GM21526 (cell line): ENCODE data around the gene GPR146.
A peak's percentile ranks its signal among the peaks of the same experiment; 100 is the strongest.

Experiments
- ATAC-seq: cut with Tn5 transposase; IDR thresholded peaks from one replicate; pipeline ENCODE4 v1.9.1; 2021; ENCODE audit warnings: moderate library complexity; ENCODE audit not compliant: unreplicated experiment, low FRiP score

The GPR146 gene

GRCh38 chr7:1011297-1012003 lies 32.9 kb upstream of the GPR146 start:
- ATAC-seq = no peak

GRCh38 chr7:1012004-1012715 lies 32.2 kb upstream of the GPR146 start:
- ATAC-seq = no peak

DNA sequence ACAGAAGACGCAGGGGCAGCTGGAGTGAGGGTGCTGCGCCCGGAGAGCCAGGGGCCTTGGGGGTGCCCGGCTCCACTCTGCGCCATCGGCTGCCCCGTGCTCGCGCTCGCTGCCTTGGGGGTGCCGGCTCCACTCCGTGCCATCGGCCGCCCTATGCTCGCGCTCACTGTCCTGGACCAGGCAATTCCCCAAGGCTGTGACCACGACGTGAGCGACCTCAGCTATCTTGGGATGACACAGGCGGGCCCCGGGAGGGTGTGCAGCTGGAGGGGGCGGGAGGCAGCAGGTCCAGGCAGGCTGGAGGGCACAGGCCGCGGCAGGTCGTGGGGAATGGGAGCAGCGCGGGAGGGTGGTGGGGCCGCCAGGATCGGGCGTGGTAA lies 31.6 kb upstream of the GPR146 start:
- no peak for ATAC-seq

GRCh38 chr7:1013581-1013980 lies 30.8 kb upstream of the GPR146 start:
- no peak for ATAC-seq

DNA sequence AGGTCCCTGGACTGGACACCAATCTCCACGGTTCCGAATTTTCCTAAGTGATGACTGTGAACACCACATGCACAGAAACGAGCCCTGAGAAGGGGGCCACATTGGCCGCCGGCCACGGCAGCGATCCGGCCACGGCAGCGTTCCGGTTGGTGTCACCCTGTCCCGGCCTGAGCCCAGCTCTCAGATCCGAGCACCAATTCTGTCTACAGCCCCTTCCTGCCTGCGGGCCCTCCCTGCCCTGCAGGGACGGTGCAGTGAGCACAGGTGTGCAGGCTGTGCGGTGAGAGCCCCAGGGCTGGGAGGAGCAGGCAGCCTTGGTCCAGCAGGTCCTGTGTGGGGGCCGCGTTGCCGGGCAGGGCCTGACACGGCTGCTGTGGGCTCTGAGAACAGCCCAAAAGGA lies 29.7 kb upstream of the GPR146 start:
- no peak for ATAC-seq

- no peak for ATAC-seq
Measured at GRCh38 chr7:1015196-1016121, 28.9 kb upstream of the GPR146 start.

DNA sequence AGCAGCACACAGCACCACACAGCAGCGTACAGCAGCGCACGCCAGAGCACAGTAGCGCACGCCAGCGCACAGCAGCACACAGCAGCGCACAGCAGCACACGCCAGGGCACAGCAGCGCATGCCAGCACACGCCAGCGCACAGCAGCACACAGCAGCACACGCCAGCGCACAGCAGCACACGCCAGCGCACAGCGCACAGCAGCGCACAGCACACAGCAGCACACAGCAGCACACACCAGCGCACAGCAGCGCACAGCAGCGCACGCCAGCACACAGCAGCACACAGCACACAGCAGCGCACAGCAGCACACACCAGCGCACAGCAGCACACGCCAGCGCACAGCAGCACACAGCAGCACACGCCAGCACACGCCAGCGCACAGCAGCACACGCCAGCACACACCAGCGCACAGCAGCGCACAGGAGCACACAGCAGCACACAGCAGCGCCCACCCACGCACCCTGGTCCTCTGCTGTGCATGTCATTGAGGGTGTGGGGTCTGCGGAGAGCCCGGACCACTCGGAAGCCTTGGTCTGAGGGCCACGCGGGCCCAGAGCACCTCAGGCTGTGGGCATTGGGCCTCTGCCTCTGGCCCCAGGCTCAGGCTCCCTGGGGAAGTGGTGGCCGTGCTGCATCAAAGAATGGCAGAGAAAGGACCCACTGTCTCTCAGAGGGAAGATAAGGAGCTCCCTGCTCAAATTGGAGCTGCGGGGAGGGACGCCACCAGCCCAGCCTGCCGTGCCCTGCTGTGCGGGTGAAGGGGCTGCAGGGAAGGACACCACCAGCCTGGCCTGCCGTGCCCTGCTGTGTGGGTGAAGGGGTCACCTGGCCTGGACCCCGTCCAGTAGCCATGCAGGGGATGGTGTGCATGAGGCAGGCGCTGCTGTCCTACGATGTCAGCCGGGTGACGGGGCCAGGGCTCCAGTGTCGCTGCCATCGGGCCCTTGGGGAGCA lies 27.5 kb upstream of the GPR146 start:
- no peak for ATAC-seq

GRCh38 chr7:1017586-1018333 lies 26.6 kb upstream of the GPR146 start:
- ATAC-seq = no peak

DNA sequence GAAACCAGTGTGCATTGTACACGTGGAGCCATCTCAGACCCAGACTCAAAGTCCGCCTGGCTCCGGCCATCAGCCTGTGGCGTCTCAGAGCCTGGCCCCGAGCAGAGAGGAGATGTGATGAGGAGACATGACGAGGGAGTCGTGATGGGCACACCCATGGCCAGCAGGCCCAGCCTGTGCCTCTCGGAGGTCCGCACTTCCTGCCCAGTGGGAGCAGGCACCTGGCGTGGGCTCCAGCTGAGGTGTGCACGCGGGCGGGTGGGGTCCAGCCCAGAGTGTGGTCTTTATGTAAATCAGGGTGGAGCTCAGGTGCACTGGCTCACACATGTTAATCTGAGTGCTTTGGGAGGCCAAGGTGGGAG lies 26.0 kb upstream of the GPR146 start:
- ATAC-seq = no peak

DNA sequence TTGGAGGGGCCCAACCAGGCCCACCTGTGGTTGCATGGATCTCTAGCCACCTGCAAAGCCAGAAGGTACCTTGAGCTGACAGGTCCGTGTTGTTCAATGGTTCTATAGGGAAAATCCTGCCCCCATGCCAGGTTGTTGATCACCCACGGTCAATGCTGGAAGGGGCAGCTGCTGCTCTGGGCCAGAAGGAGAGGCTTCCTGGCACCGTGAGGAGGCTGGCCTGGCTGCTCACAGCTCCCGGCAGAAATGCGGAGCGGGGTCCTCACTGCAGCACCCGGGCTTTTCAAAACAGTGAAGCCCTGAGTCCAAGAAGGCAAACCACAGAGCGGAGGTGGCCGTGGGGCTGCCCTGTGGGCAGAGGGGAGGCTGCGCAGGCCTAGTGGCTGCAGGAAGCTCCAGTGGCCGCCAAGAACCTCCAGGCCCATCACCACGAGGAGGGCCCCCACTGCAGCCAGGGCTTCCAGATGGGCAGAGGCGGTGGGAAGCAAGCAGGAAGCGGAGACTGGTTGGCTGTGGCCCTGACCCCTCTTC lies 25.0 kb upstream of the GPR146 start:
- ATAC-seq = no peak

- ATAC-seq = no peak
Measured at GRCh38 chr7:1019789-1020610, 24.3 kb upstream of the GPR146 start.

DNA sequence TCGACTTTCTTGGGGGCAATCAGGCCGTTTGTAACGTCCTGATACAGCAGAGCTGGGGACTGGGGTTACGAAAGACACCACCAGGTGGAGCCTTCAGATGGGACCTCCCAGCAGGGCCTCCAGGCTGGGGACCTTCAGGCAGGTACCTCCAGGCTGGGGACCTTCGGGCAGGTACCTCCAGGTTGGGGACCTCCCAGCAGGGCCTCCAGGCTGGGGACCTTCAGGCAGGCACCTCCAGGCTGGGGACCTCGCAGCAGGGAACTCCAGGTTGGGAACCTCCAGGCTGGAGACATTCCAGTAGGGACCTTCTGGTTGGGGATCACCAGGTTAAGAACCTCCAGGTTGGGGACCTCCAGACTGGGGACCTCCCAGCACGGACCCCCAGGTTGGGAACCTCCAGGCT lies 23.5 kb upstream of the GPR146 start:
- no peak for ATAC-seq

DNA sequence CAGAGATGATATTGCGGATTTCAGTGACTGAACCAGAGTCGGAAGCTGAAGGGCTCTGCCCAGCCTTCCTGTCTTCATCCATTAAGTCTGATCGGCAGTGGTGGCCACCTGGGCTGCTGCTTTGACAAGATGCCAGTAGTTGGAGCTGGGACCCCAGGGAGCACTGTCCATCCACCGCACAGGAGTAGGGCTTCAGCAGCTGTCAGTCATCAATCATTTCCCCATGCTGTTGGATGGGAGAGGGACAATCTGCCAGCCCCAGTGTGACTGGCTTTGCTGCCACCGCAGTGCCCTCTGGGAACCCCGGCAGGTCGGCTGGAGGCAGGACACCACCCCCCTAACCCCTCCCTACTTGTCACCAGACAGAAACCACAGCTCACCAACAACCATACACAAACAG lies 23.0 kb upstream of the GPR146 start:
- ATAC-seq = no peak

GRCh38 chr7:1021931-1022330 lies 22.4 kb upstream of the GPR146 start:
- no peak for ATAC-seq

GRCh38 chr7:1022356-1022755 lies 22.0 kb upstream of the GPR146 start:
- no peak for ATAC-seq

DNA sequence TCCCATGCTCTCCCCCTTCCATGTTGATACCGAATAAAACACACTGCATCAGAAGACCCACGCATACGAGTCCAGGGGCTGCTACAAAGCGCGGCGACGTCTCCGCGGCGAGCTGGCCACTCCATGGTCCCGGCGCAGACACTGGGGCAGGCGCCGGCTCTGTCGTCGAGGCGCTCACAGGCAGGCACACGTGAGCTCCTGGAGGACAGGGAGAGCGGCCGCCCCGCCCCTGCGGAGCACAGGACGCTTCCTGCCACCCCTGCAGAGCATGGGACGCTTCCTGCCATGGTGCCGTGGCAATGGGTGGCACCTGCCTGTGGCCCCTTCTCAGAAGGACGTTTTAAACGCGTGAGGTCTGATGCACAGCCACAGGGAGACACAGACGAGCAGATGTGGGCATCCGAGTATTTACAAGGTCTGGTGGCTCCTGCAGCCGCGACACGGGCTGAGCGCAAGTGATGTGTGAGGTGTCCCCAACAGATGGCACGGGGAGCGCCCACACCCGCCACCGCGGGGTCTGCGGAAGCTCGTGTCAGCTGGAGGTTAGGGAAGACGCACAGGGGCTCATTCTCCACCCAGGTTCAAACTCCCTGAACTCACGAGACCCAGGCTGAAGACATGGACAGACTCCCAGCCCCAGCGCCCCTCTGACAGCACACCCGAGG lies 21.4 kb upstream of the GPR146 start:
- ATAC-seq = no peak

GRCh38 chr7:1024331-1024841 lies 20.0 kb upstream of the GPR146 start:
- peak; percentile 55 for ATAC-seq
